T-helper 1 cell treated with Interleukin-12 subunit alpha and Interleukin-12 subunit beta and Interleukin-4 antibody, amounts not matched to agents 30 μg/mL and 1 μg/mL, for 36 hours (primary cell): ENCODE data around the gene GSTM2.
"Not testable (repeated sequence)": the region's sequence is repeated elsewhere in the genome, so short reads cannot be mapped to it uniquely, and the experiment has no call there.

Source experiments
- H3K27ac Mint-ChIP-seq: one replicate; pipeline ENCODE4 v1.8.0; 2021; ENCODE audit warnings: mild to moderate bottlenecking, mixed read lengths
- H3K27me3 Mint-ChIP-seq: one replicate; pipeline ENCODE4 v1.8.0; 2021; ENCODE audit warnings: low read depth, mixed read lengths
- H3K36me3 Mint-ChIP-seq: one replicate; pipeline ENCODE4 v1.8.0; 2021; ENCODE audit warnings: low read depth, mixed read lengths
- H3K4me1 Mint-ChIP-seq: one replicate; pipeline ENCODE4 v1.8.0; 2021; ENCODE audit warnings: low read depth, mixed read lengths
- H3K4me3 Mint-ChIP-seq: one replicate; pipeline ENCODE4 v1.8.0; 2021; ENCODE audit warnings: mild to moderate bottlenecking, moderate library complexity, mixed read lengths
- H3K9me3 Mint-ChIP-seq: one replicate; pipeline ENCODE4 v1.8.0; 2021; ENCODE audit warnings: mixed read lengths

The GSTM2 gene

DNA sequence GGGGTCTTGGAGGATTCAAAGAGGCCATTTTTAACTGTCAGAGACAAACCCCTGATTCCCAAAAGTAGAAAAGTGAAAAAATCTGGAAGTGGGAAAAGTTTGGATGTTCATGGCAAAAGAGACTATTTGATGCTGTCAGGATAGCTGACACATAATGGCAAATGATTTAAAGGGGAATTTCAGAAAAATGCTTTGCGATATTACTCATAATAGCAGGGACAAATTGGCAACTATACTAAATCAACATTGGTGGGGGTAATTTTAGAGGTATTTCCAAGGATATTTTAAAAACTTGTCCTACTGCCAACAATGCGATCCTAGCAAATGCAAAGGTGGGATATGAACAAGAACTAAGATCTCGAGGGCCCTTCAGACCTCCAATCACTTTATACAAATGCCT lies 17.2 kb upstream of the GSTM2 start:
- no peak overlapping the region for H3K4me3 Mint-ChIP-seq
- peaks cover 54% of the 10 kb centered on the region for H3K27me3 Mint-ChIP-seq
- H3K27ac Mint-ChIP-seq: no peak overlapping the region
- peaks cover 12% of the 10 kb centered on the region for H3K4me1 Mint-ChIP-seq
- H3K36me3 Mint-ChIP-seq: no peaks in the 10 kb centered on the region
- no peaks in the 10 kb centered on the region for H3K9me3 Mint-ChIP-seq

DNA sequence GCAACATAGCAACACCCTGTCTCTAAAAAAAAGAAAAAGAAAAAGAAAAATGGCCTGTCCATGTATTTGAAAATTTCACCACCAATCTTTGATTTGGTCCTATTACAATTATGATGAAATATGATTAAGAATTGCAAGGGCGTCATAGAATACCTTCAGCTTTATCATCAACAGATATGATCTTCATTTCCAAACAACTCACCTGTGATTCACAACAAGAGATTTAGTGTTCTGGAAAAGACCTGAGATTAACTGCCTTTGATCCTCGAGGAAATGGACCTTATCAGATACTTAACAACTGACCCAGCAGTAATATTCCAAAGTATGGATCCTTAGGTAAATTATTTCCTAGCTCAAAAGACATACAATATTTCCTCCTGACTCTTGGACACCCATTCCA lies 15.5 kb upstream of the GSTM2 start:
- Mint-ChIP-seq H3K4me1 (peaks cover 19% of the 10 kb centered on the region), H3K4me3 (no peak overlapping the region), H3K36me3 (peaks cover 1% of the 10 kb centered on the region), H3K27me3 (peaks cover 46% of the 10 kb centered on the region), H3K27ac (no peak overlapping the region), H3K9me3 (no peaks in the 10 kb centered on the region)

DNA sequence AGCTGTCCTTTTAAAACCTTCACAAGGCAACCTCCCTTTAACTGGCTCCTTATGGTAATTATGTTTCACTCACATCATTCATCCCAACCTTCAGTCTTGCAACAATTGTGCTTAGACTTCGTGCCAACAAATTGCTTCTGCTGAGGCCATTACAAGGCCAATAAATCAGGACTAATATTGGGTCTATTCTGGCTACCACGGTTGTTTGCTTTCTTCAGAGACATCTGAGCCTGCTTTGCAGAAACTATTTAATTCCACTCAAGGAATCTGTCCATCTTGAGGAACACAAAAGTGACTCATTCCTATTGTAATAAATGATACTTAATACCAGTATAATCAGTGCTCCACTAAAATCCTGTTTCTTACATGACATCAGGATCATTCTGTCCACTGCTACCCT lies 14.6 kb upstream of the GSTM2 start:
- Mint-ChIP-seq H3K27me3 (peaks cover 44% of the 10 kb centered on the region), H3K9me3 (no peaks in the 10 kb centered on the region), H3K4me1 (peaks cover 21% of the 10 kb centered on the region), H3K36me3 (peaks cover 2% of the 10 kb centered on the region), H3K4me3 (no peak overlapping the region), H3K27ac (no peak overlapping the region)

DNA sequence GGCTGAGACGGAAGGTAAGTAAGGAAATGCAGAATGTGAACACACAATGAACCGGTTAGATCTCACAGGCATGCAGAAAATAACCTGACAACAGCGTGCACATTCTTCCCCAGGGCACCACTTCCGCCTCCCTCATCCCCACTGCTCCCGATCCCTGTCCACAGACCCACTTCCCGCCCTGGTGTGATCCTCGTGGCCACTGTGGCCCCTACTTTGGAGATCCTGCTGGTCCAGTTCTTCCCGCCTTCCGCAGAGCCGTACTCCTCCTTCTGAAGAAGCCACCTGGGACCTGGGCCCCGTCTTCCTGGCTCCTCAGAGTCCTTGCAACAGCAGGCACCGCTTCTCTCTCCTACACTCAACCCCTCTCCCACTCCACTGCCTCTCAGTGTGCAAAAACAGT lies 13.3 kb upstream of the GSTM2 start:
- Mint-ChIP-seq H3K27me3 (peaks cover 44% of the 10 kb centered on the region), H3K9me3 (no peaks in the 10 kb centered on the region), H3K27ac (no peak overlapping the region)

DNA sequence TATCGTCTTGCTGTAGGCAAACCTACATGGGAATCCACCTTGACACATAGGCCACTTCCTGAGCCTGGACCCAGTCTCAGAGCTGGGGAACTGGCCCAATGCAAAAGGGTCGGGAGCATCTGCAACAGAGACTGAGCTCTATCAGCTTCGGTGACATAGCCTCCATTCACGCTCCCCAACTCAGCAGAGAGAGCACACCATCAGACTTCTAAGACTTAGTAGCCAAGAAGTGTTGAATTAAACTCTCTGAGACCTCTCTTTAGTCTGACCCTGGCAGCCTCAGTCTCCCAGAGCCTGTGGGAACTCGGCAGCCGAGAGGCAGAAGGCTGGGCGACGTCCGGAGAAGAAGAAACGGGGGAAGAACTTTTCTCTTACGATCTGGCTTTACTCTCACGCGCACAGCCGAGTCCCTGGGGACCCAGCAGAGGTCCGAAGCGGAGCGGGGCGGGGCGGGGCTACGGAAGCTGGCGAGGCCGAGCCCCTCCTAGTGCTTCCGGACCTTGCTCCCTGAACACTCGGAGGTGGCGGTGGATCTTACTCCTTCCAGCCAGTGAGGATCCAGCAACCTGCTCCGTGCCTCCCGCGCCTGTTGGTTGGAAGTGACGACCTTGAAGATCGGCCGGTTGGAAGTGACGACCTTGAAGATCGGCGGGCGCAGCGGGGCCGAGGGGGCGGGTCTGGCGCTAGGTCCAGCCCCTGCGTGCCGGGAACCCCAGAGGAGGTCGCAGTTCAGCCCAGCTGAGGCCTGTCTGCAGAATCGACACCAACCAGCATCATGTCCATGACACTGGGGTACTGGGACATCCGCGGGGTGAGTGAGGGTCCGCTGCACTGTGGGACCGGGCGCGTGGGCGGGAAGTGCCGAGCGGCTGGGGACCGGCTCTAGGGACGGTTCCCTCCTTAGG lies 12.0 kb upstream of the GSTM2 start, which contains the start of gene GSTM4:
Gene GSTM4 (plus strand): TSS at position 485 of the 905 bp plus-strand sequence. CDS start 291 bp downstream, at position 776.
- H3K27ac Mint-ChIP-seq: peak within 1 kb of the TSS; percentile 96
- H3K4me3 Mint-ChIP-seq: peak within 1 kb of the TSS; percentile 96
- no peaks in the 10 kb centered on the region for H3K9me3 Mint-ChIP-seq
- peaks cover 17% of the 10 kb centered on the region for H3K4me1 Mint-ChIP-seq
- peaks cover 38% of the 10 kb centered on the region for H3K27me3 Mint-ChIP-seq
- H3K36me3 Mint-ChIP-seq: peaks cover 3% of the 10 kb centered on the region

More for the DNA sequence above, 13.3 kb upstream of the GSTM2 start:
- H3K36me3 Mint-ChIP-seq: peaks cover 3% of the 10 kb centered on the region
- H3K4me1 Mint-ChIP-seq: peaks cover 17% of the 10 kb centered on the region
- no peak overlapping the region for H3K4me3 Mint-ChIP-seq

DNA sequence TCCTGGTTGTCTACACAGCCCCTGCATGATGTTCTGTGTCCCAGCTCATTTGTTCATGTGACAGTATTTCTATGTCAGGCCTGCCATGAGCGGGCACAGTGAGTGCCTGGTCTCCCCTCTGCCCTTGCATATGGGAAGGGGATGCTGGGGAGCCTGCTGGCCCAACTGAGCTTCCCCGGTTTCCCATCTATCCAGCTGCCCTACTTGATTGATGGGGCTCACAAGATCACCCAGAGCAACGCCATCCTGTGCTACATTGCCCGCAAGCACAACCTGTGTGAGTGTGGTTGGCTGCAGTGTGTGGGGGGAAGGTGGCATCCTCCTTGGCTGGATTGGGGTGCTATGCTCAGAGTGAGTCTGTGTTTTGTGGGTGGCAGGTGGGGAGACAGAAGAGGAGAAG lies 10.5 kb upstream of the GSTM2 start:
- Mint-ChIP-seq H3K27ac (no peak overlapping the region), H3K9me3 (no peaks in the 10 kb centered on the region), H3K27me3 (peaks cover 24% of the 10 kb centered on the region), H3K4me1 (peaks cover 20% of the 10 kb centered on the region), H3K4me3 (peak overlapping the region; percentile 61), H3K36me3 (peaks cover 6% of the 10 kb centered on the region)

DNA sequence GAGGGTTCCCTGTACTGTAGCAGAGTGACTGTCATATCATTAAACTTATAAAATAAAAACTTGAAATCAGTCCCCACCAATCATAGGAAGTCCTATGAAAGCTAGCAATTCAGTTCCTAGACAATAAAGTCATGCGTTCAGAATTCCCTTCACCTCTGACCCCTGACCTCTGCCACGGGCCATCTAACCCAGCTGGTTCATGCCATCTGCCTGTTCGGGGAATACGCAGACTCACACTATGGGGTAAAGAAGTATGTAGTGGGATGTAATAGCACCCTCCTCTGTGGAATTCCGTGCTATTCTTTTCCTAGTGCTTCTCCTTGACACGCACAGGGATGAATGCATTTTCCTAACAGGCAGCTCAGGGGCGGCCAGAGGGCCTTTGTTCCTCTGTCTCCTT lies 9.9 kb upstream of the GSTM2 start:
- no peak overlapping the region for H3K4me3 Mint-ChIP-seq
- H3K36me3 Mint-ChIP-seq: peaks cover 6% of the 10 kb centered on the region
- no peak overlapping the region for H3K27ac Mint-ChIP-seq
- H3K9me3 Mint-ChIP-seq: no peaks in the 10 kb centered on the region
- peaks cover 20% of the 10 kb centered on the region for H3K27me3 Mint-ChIP-seq
- H3K4me1 Mint-ChIP-seq: peaks cover 20% of the 10 kb centered on the region

DNA sequence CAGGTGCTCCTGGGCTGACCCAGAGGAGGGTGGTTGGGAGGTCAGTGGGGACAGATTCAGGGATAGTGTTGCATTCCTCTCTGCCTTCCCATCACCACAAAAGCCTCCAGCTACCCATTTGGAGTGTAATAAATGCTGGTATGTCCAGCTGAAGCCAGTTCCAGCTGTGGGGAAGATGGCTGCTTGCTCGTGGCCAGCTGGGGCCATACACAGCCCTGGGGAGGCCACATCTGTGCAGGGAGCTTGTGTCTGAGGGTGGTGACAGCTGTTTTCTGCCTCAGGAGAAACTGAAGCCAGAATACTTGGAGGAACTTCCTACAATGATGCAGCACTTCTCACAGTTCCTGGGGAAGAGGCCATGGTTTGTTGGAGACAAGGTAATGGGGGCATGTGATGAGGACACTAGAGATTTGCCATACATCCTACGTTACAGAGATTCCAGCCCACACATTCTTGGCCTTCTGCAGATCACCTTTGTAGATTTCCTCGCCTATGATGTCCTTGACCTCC lies 9.3 kb upstream of the GSTM2 start:
- Mint-ChIP-seq H3K9me3 (no peaks in the 10 kb centered on the region), H3K4me1 (peaks cover 20% of the 10 kb centered on the region), H3K4me3 (no peak overlapping the region), H3K36me3 (peaks cover 6% of the 10 kb centered on the region), H3K27ac (peak overlapping the region; percentile 28), H3K27me3 (peaks cover 14% of the 10 kb centered on the region)

DNA sequence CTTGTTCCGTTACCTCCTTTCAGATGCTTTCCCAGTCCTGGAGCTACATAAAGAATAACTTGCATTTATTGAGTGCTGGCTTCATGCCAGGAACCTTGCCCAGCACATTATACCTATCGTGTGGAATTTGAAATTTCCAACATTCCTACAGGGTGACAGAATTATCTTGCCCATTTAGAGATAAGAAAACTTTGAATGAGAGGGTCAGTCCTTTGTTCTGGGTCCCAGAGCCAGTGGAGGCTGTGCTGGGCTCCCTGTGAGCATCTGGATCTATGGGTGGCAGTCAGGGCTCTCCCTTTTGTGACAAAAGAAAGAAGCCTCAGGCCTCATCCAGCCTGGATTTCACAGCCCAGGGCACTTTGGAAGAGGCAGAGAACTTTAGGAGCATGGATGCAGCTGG lies 8.7 kb upstream of the GSTM2 start:
- H3K9me3 Mint-ChIP-seq: no peaks in the 10 kb centered on the region
- H3K4me1 Mint-ChIP-seq: peaks cover 20% of the 10 kb centered on the region
- peaks cover 8% of the 10 kb centered on the region for H3K27me3 Mint-ChIP-seq
- peak overlapping the region; percentile 28 for H3K27ac Mint-ChIP-seq
- H3K4me3 Mint-ChIP-seq: no peak overlapping the region
- peaks cover 6% of the 10 kb centered on the region for H3K36me3 Mint-ChIP-seq

DNA sequence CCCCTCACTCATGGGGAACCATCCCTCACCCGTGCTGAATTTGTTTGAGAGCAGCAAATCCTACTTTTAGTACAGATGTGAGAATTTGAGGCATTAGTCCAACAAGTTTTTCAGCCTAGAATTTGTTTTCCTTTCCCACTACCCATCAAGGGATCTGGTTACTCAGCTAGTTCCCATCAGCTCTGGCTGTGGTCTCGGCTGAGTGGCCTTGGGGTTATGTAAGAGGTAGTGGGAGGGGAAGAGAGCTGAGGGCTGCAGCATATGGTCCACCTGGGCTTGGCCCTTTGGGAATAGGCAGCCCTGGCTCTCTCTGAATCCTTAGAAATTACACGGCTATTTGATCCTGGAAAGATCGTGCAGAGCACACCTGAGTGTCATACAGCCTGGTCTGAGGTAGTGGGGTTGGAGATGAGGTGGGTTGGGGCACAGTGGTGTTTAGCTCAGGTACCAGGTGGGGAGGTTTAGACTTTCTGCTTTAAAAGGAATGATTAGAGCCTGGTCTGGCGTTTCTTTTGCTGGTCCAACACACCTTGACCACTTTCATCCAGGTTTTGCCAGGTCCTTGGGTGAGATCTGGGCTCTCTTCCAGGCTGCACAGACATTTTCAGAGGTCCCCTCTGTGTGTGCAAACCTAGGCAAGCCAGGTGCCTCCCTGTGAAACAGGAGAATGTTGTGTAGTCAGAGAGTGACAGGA lies 7.7 kb upstream of the GSTM2 start:
- Mint-ChIP-seq H3K27ac (no peak overlapping the region), H3K9me3 (no peaks in the 10 kb centered on the region), H3K4me1 (peaks cover 16% of the 10 kb centered on the region), H3K27me3 (no peaks in the 10 kb centered on the region), H3K36me3 (peaks cover 6% of the 10 kb centered on the region), H3K4me3 (no peak overlapping the region)

DNA sequence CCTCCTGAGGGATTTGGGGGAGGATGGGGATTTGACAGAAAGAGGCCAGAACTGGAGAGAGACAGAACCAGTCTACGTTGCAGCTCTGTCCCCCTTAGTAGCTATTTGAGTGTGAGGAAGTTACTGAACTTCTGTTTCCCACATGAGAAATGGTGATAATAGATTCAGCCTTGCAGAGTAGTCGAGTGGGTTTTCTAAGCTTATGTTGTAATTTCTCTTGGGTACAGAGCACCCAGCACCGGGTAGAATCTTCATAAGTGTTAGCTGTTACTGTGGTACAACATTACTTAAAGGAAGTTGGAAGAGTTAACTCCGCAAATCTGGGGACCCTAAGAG lies 7.2 kb upstream of the GSTM2 start:
- H3K36me3 Mint-ChIP-seq, H3K27me3 Mint-ChIP-seq, H3K9me3 Mint-ChIP-seq, H3K27ac Mint-ChIP-seq, H3K4me3 Mint-ChIP-seq: not testable (repeated sequence)
- peaks cover 10% of the 10 kb centered on the region for H3K4me1 Mint-ChIP-seq

DNA sequence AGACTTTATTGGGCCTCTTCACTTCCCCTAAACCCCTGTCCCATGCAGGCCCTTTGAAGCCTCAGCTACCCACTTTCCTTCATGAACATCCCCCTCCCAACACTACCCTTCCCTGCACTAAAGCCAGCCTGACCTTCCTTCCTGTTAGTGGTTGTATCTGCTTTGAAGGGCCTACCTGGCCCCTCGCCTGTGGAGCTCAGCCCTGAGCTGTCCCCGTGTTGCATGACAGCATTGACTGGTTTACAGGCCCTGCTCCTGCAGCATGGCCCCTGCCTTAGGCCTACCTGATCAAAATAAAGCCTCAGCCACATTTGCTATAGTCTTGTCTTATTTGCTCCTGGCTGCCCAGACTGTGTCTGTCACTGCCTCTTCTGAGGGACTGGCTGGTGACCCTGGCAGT lies 6.5 kb upstream of the GSTM2 start:
- Mint-ChIP-seq H3K36me3 (peaks cover 4% of the 10 kb centered on the region), H3K27me3 (no peaks in the 10 kb centered on the region), H3K27ac (no peak overlapping the region)

DNA sequence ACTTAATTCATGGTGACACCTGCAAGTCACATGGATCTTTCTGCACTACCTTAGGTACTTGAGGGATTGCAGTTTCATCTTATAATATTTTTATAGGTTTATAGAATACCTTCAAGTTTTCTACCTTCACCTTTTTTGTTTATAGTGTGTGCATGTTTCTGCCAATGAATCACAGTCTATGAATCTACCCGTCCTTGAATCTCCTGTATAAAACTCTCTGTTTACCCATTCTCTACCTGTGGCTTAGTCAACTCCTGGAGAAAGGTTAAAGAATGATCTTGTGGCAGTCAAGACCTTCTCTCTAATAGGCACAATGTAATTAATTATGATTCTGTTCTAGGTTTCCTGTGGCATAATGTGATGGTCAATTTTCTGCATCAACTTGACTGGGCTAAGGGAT lies 3.2 kb upstream of the GSTM2 start:
- Mint-ChIP-seq H3K4me3 (no peak overlapping the region), H3K27ac (no peak overlapping the region), H3K27me3 (no peaks in the 10 kb centered on the region), H3K36me3 (peaks cover 4% of the 10 kb centered on the region), H3K9me3 (no peaks in the 10 kb centered on the region), H3K4me1 (peaks cover 16% of the 10 kb centered on the region)

More for the DNA sequence above, 6.5 kb upstream of the GSTM2 start:
- Mint-ChIP-seq H3K4me1 (peaks cover 8% of the 10 kb centered on the region), H3K4me3 (no peak overlapping the region), H3K9me3 (no peaks in the 10 kb centered on the region)

DNA sequence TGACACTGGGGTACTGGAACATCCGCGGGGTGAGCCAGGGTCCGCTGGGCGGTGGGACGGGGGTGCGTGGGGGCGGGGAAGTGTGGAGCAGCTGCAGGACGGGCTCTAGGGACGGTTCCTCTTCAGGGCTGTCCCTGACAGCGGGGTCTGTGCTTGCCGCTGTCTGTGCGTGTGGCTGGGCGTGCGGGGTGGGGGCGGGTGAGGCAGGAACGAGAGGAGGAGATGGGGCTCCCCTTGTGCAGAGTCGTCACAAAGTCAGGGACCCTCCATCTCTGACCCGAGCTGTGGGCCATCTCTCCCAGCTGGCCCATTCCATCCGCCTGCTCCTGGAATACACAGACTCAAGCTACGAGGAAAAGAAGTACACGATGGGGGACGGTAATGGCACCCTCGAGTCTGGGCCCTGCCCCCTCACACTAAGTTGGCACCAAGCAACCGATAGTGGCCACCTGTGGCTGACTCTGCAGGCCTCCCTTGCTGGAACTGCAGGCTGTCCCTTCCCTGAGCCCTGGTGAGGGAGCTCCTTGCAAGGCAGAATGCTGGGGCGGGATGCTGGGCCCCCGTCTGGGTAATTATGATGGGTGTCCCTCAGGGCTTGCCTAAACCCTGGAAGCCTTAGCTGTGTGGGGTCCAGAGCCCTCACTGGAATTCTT lies 392 bp downstream of the GSTM2 start:
- Mint-ChIP-seq H3K4me1 (peaks cover 24% of the 10 kb centered on the region), H3K4me3 (peak overlapping the region; percentile 68), H3K9me3 (no peaks in the 10 kb centered on the region), H3K27ac (peak overlapping the region; percentile 14), H3K36me3 (peaks cover 9% of the 10 kb centered on the region), H3K27me3 (no peaks in the 10 kb centered on the region)
